HuH-7.5 (cell line): ENCODE data around the gene PYGM.

Experiments
- DNase-seq: peaks from one replicate; pipeline ENCODE4 v3.0.0; 2011; ENCODE audit warnings: low spot score

The PYGM gene

DNA sequence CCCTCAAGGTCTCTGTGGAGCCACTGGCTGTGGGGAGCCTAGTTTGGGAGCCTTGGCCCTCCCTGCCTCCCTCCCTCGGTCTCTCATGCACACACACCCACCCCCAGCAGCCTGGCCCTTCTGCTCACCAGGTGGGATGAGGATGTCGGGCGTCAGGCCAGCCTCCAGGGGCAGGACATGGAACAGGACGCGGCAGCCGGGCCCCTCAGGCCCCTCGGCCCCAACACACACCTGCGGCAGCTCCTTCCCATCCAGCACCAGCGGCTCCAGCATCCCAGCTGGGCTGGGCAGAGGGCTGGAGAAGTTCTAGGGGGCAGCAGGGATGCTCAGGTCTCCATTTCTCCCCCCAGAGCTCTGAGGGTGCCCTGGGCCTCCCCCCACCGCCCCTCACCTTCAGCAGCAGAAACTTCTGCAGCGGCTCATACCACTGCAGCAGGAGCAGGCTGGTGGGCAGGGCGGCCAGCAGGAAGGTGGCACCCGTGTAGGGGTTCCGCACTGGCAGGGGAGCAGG lies 32.1 kb upstream of the PYGM start:
- DNase-seq = no peak

GRCh38 chr11:64790205-64791095 lies 30.7 kb upstream of the PYGM start:
- no peak for DNase-seq

GRCh38 chr11:64789331-64790204 lies 29.8 kb upstream of the PYGM start:
- no peak for DNase-seq

DNA sequence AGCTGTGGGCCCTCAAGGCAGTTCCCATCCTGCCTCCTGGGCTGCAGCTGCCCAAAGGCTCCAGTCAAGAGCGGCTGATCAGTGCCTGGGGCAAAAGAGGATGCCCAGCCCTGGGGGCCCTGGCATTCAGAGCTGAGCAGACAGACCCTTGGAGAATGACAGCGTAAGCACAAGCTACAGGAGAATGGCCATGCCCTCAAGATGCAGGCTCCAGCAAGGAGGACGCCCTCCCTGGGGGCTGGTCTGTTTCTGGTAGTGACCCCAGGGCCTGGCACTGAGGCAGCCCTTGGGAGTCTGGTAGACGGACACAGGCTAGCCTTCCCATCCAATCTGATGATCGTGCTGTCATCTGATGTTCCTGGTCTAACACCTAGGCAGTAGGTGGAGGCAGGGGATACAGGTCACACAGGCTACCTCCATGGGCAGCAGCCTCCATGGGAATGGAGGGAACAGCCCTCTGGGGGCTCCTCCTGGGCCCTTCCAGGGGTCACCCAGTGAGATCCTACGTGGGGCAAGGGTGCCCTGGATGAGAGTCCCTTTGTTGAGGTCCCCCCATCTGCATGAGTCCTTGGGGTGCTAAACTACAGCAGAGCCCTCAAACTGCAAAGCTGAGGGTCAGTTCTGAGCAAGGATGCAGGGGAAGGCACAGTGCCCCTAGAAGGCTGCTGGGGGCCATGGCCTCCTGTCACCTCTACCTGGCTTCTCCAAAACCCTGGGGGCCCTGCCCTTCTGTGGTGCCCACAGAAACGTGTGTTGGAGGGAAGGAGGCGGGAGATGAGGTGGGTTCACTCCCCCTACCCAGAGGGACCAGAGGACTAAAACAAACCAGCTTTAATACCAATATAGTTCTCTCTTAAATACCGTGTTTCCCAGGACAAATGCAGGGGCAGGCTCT lies 28.8 kb upstream of the PYGM start:
- no peak for DNase-seq

GRCh38 chr11:64787526-64788320 lies 27.9 kb upstream of the PYGM start:
- DNase-seq = peak; percentile 85

- DNase-seq = no peak
Measured at GRCh38 chr11:64786308-64786707, 26.5 kb upstream of the PYGM start.

GRCh38 chr11:64784813-64785581 lies 25.2 kb upstream of the PYGM start:
- DNase-seq = no peak

DNA sequence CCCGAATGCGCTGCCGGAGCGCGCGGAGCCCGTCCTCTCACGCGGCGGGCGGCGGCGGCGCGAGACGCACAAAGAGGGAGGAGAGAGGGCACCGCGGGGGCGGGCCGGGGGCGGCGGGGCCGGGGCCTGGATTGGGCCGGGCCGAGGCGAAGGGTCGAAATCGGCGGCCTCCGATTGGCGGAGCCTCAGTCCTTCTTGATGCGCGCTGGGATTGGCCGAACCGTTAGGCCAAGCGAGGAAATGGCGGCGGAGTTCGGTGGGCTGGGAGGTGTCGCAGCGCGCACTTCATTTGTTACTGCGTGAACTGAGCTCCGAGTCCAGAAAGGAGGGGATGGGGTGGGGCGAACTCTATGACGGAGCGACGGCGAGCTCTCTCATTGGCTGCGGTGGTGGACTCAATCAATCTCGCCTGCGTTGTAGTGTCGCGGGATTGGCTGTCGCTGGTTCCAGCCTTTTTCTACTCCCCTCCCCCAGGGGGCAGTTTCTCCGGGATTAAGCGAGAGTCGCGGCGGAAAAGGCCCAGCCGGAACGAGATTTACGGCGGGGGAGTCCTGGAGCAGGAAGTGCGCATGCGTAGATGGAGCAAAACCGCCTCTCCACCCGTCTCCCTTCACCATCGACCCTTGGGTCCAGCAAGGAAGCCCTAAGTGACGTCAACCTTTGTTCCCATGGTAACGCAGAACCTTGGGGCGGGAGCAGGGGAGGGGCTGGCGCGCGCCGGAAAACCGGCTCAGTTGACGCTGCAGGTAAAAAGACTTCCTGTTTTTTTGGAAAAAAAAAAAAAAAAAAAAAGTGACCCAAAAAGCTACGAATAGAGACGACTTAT lies 18.9 kb upstream of the PYGM start, which contains the start of gene SF1:
SF1 (minus strand) TSS at position 70 of the 826 bp plus-strand sequence. CDS start 150 bp downstream, outside the sequence.
- DNase-seq = peak; percentile 94

DNA sequence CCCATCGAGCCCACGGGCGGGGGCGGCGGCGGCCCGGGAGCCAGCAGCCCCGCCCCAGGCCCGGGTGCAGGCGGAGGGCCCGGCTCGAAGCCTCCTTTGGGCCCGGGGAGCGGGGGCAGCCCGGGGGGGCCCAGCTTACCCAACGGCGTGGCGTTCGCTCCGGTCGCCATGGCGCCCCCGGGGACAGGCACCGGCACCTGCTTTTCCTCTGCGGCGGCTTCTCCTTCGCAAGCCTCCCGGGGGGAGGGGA lies 18.4 kb upstream of the PYGM start:
- no peak for DNase-seq

- peak; percentile 89 for DNase-seq
Measured at GRCh38 chr11:64777449-64778222, 17.9 kb upstream of the PYGM start.

- DNase-seq = no peak
Measured at GRCh38 chr11:64776875-64777274, 17.1 kb upstream of the PYGM start.

DNA sequence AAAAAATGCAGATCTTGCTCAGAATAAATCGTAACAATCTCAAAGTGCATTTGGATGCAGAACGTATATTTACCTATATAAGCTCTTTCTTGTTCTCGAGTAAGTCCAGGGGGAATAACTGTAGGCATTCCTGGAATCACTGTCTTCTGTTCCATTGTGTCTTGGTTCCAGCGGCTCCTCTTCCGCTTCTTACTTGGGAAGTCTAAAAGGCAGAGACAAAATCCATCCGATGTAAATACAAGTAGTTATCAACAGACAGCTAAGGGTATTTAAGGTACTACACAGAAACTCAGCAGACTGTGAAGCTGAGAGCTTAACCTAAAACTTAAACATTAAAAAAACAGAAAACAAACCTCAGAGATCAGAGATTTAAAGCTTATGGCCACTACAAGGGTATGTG lies 16.7 kb upstream of the PYGM start:
- no peak for DNase-seq

DNA sequence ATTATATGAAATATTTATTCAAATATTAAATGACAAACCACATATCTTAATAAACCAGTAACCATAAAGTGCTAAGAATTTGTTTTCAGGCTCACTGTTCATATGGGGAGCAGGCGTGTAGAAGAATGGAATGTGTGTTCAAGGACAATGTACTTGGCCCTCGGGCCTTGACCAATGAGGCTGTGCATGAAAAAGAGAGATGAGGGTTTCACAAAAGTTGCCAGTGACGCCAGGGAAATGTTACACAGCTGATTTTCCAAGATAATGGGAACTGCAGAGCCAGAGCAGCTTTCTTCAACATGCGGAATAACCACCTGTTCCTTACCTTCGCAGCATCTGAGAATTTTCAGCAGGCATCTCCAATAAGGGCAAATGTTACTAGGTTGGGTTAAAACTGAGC lies 14.4 kb upstream of the PYGM start:
- DNase-seq = no peak

DNA sequence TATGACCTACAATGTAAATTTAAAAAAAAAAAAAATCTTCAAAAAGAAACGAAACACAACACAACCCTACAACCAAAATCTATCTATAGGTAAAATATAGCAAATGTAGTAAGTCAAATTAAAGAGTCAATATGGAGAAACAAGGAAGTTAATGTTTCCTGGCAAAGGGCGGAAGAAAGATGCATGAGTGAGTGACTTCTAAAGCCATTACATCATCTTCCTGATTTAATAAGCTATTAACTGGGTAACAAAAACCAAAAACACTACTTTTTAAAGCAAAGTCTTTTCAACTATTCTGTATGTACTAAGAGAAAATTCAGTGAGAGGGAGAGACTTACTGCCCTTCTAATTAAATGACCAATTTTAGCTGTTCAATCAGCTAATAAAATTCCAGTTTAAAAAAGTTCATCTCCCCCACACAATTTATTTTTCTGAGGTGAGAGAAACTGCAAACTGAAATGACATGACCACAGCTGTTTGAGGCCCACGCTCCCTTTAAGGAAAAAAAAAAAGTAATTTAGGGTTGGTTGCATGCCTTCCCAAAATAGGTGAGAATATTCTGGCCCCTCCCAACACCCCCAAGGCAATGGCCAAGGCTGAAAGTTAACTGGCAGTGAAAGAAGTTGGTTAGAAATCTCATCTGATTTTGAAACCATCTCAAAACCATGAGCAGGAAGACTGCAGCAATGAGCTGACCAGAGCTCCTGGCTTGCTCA lies 12.7 kb upstream of the PYGM start:
- no peak for DNase-seq

DNA sequence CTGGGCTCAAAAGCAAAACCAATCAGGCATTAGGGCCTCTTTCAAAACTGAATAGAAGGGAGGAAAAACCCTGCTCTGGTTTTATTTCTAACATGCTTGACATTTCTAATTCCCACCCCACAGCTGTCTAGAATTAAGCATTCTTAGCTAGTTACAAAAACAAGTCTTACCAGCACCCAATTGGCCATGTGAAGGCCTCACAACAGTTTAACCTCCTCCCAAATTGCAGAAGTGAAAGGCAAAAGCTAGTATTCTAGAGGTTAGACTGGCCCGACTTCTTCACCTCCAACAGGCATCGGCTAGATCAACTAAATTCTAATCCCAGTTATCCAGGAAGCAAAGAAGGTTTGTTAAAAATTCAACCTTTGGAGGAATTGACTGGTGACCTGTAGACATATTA lies 12.1 kb upstream of the PYGM start:
- no peak for DNase-seq

GRCh38 chr11:64770120-64770519 lies 10.3 kb upstream of the PYGM start:
- no peak for DNase-seq

GRCh38 chr11:64769283-64769682 lies 9.5 kb upstream of the PYGM start:
- DNase-seq = no peak

- DNase-seq = no peak
Measured at GRCh38 chr11:64768300-64768694, 8.5 kb upstream of the PYGM start.
